BE2C (cell line): Measurements from ENCODE around the gene ARHGEF25.

Source experiments
- DNase-seq: peaks from one replicate; pipeline ENCODE4 v3.0.0-alpha.2; 2020
- H3K27me3 ChIP-seq: fragments of 250-450 bp; sonication (Bioruptor Pico); 2 replicates; pipeline ENCODE4 v1.5.1; 2020; ENCODE audit warnings: mild to moderate bottlenecking
- H3K36me3 ChIP-seq: fragments of 250-450 bp; sonication (Bioruptor Pico); 2 replicates; pipeline ENCODE4 v1.5.1; 2020; ENCODE audit warnings: mild to moderate bottlenecking
- H3K4me1 ChIP-seq: fragments of 250-450 bp; sonication (Bioruptor Pico); 2 replicates; pipeline ENCODE4 v1.5.1; 2020
- H3K4me3 ChIP-seq: 2 replicates; pipeline ENCODE4 v1.5.1; 2011; ENCODE audit warnings: low read depth, low read length
- H3K9me3 ChIP-seq: fragments of 250-450 bp; sonication (Bioruptor Pico); 2 replicates; pipeline ENCODE4 v1.5.1; 2020
- TF ChIP-seq, protein P1 (sequence below): IDR thresholded peaks from 2 replicates; pipeline ENCODE4 v1.5.1; 2012; ENCODE audit warnings: mild to moderate bottlenecking, low read depth, low read length

Gene ARHGEF25

DNA sequence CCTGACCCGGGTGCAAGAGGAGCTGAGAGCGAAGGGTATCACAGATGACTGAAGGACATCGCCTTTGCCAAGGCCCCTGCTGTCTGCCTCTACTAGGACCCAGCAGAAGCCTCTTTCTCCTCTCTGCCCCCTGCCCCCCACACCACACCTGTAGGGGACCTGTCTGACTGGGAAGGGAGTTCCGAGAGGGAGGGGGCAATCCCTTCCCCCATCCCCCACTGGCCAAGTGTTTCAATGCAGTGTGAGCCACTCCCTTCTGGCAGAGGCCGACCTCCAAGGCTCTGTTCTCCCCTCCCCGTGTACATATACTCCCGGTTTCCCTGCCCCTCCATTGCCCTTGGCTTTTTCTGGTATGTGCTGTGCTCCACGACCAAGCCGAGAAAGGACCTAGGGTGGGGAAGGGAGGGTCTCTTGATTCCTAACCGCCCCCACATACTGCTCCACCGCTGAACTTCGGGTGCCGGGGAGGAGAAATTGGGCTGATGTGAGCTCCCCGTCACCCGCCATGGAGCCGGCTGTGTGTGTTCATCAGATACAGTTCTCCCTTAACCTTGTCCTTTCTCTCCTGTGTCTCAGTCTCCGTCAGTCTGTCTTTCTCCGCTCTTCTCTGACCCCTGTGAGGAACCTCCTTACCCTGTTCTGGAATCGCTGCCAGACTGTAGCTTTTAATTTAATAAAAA is 2.0 kb upstream of the ARHGEF25 start:
- Histone ChIP-seq H3K27me3 (no peaks in the 10 kb centered on the region), H3K4me1 (peaks cover 15% of the 10 kb centered on the region), H3K36me3 (peaks cover 7% of the 10 kb centered on the region), H3K9me3 (no peaks in the 10 kb centered on the region), H3K4me3 (no peak overlapping the region)
- TF ChIP-seq, protein P1, sequence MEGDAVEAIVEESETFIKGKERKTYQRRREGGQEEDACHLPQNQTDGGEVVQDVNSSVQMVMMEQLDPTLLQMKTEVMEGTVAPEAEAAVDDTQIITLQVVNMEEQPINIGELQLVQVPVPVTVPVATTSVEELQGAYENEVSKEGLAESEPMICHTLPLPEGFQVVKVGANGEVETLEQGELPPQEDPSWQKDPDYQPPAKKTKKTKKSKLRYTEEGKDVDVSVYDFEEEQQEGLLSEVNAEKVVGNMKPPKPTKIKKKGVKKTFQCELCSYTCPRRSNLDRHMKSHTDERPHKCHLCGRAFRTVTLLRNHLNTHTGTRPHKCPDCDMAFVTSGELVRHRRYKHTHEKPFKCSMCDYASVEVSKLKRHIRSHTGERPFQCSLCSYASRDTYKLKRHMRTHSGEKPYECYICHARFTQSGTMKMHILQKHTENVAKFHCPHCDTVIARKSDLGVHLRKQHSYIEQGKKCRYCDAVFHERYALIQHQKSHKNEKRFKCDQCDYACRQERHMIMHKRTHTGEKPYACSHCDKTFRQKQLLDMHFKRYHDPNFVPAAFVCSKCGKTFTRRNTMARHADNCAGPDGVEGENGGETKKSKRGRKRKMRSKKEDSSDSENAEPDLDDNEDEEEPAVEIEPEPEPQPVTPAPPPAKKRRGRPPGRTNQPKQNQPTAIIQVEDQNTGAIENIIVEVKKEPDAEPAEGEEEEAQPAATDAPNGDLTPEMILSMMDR = no peak
- DNase-seq = no peak

DNA sequence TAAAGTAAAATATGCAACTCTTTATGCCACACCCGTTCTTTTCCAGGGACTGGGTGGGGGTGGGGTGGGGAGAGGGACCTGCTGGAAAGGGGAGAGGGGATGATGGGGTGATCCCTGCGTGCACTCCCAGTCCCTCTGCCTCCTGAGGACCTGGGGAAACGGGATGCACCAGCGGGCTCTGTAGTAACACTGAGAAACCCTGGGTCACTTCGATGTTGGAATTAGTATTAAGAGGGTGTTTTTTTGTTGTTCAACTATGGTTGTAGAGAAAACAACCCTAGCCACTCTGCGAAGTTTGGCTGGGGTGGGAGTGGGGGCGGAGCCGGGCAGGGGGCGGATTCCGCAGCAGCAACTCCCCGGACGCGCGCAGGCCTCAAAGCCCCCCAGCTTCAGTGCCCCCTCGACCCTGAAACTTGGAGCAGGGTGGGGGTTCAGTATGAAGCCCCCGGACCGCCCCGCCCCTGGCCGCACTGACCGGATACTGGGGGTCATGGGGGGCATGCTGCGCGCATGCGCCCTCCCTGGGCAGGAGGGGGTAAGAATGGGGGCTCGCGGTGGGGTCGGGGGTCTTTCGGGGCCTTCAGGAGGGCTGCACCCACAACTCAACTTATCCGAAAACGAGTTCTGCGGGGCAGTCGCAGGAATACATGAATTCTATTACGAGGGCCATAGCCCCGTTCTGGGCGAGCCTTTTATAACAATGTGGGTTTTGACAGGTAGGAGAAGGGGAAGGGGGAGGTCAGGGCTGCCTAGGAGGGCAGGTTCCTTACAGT is 1.3 kb upstream of the ARHGEF25 start:
- peaks cover 17% of the 10 kb centered on the region for H3K4me1 ChIP-seq
- H3K36me3 ChIP-seq = peaks cover 7% of the 10 kb centered on the region
- no peak for DNase-seq
- H3K9me3 ChIP-seq = no peaks in the 10 kb centered on the region
- no peaks in the 10 kb centered on the region for H3K27me3 ChIP-seq
- H3K4me3 ChIP-seq = no peak overlapping the region
- TF ChIP-seq, protein P1 = no peak

DNA sequence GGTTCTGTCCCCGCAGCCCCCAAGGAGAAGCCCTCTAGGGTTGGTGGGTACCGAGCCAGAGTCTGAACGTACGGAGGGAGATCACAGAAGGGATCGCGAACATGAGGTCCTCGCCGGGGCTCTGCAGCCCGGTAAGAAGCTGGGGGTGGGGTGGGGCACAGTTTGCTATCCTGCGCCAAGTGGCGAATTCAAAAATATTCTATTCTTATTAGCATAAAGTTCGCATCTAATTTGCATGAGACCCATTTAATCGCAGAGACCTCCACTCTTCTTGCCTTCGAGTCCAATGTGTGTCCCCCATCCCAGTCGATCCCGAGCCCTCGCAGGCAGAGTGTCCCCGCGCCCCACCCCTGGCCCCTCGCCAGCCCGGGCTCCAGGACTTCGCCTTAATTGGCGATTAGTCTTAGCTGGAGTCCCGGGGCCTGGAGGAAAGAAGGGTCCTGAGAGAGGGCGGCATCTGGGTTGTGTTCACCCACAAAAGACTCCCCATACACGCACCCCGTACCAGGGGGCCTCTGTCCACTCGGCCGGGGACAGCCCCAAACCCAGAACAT is 604 bp upstream of the ARHGEF25 start:
- no peaks in the 10 kb centered on the region for H3K9me3 ChIP-seq
- H3K36me3 ChIP-seq = peaks cover 10% of the 10 kb centered on the region
- TF ChIP-seq, protein P1 = no peak
- H3K4me3 ChIP-seq = peak overlapping the region; percentile 72
- H3K4me1 ChIP-seq = peaks cover 14% of the 10 kb centered on the region
- DNase-seq = peak; percentile 58
- H3K27me3 ChIP-seq = no peaks in the 10 kb centered on the region

DNA sequence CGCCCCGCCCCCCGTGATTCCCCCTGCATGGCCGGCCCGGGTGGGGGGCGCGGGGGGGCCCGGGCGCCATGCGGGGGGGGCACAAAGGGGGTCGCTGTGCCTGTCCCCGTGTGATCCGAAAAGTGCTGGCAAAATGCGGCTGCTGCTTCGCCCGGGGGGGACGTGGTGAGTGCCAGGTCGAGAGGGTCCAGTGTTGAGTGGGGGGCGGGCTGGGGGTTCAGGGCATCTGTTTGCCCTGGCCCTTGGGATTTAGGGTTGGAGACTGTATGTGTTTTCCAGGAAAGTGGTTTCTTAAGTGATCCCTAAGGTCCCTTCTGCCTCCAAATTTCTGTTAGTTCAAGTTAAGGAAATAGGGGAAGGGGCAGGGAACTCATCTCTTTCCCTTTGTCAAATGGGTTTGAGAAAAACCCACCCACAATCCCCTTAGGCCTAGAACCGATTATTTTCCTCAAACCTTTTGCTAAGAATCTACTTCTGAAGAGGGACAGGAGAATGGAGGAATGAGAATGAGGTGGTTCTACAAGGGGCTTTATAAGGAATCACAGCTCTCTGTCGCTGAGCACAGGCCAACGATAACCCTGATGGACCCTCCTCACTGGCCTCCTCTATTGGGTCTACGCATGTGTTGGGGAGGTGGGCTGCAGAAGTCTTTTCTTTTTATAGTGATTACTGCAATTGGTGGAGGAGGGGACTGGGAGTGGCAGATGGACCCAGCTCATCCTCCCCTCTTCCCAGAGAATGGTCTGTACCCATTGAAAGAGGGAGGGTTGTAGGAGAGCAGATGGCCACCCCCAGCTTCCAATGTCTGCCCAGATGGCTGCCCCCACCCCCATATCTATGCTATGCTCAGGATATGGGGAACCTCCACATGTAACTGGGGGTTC is 834 bp downstream of the ARHGEF25 start:
- Histone ChIP-seq H3K4me3 (peak overlapping the region; percentile 72), H3K27me3 (no peaks in the 10 kb centered on the region), H3K4me1 (peaks cover 13% of the 10 kb centered on the region), H3K9me3 (no peaks in the 10 kb centered on the region), H3K36me3 (peaks cover 15% of the 10 kb centered on the region)
- TF ChIP-seq, protein P1 = no peak
- no peak for DNase-seq

DNA sequence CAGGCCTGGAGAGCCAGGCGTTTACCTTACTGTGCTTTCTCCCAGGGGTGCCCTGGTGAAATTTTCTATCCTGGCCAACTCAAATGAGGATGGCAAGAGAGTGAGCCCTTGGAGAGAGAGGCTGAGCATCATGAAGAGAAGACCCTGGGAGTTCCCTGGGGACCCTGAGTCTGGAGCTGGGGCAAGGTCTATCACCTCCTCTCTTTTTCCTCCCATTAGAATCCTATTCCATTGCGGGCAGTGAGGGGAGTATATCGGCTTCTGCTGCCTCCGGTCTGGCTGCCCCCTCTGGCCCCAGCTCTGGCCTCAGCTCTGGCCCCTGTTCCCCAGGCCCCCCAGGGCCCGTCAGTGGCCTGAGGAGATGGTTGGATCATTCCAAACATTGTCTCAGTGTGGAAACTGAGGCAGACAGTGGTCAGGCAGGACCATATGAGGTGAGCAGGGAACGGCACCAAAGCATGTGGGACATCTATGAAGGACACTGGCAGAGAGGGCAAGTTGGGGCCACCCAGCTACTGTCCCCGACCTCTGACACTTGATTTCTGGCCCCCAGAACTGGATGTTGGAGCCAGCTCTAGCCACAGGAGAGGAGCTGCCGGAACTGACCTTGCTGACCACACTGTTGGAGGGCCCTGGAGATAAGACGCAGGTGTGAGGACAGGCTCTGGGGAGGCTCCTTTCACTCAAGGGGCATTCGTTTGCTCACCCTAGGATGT is 1.6 kb downstream of the ARHGEF25 start:
- TF ChIP-seq, protein P1 = no peak
- H3K4me1 ChIP-seq = peaks cover 13% of the 10 kb centered on the region
- peaks cover 15% of the 10 kb centered on the region for H3K36me3 ChIP-seq
- no peak for DNase-seq
- no peaks in the 10 kb centered on the region for H3K27me3 ChIP-seq
- no peaks in the 10 kb centered on the region for H3K9me3 ChIP-seq
- H3K4me3 ChIP-seq = no peak overlapping the region
